Epithelial cell of proximal tubule (primary cell): ENCODE data around the gene PDE1C. TPM values are rescaled to one million over a fixed set of nuclear protein-coding genes. Genes with fewer than 3 reads are reported as not detected.

Source experiments
- DNase-seq: peaks from one replicate; pipeline ENCODE4 v3.0.0-alpha.2; 2011; ENCODE audit warnings: low read depth
- H3K4me3 ChIP-seq: 2 replicates; pipeline ENCODE4 v1.5.1; 2011; ENCODE audit warnings: low read depth, mild to moderate bottlenecking, low read length
- total RNA-seq: library from RNA; depleted of rRNA; stranded (reverse); fragments of >200 nt; gene quantifications from 2 replicates; pipeline ENCODE4 v1.2.3, GENCODE V29; 2015
- TF ChIP-seq, protein P1 (sequence below): conservative IDR thresholded peaks from 2 replicates; pipeline ENCODE4 v1.5.1; 2012; ENCODE audit warnings: low read depth, mild to moderate bottlenecking, low read length

The PDE1C gene
- total RNA-seq, 1 donor from 2014 or later = 5.9 TPM

DNA sequence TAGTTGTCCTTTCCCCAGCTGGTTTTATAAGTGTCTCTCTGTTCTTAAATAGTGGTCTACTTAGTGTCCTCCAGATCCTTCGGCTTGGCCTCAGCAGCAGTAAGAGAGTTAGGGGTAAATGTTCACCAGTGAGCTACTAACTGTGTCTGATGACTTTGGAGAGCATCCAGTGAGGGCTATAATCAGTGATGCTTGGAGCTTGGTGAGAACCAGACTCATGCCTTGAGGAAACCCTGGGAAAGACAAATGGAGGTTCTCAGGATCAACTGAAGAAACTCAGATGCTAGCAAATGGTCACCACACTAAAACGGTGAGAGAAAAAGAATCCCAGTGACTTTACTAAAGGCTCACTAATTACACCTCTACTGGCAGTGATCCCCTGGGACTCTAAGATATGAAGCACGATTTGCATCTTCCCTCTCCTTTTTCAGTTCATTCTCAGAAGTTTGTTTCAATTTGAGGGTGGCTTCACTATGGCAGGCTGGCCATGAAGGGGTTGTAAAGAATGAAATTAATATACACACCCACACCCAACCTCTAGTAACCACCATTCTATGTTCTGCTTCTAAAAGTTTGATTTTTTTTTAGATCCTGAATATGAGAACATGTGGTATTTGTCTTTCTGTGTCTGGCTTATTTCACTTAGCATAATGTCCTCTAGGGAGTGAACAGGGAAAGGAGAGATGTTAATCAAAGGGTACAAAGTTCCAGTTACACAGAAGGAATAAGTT, 177.9 kb downstream of the PDE1C start:
- no peak overlapping the region for H3K4me3 ChIP-seq
- TF ChIP-seq, protein P1, sequence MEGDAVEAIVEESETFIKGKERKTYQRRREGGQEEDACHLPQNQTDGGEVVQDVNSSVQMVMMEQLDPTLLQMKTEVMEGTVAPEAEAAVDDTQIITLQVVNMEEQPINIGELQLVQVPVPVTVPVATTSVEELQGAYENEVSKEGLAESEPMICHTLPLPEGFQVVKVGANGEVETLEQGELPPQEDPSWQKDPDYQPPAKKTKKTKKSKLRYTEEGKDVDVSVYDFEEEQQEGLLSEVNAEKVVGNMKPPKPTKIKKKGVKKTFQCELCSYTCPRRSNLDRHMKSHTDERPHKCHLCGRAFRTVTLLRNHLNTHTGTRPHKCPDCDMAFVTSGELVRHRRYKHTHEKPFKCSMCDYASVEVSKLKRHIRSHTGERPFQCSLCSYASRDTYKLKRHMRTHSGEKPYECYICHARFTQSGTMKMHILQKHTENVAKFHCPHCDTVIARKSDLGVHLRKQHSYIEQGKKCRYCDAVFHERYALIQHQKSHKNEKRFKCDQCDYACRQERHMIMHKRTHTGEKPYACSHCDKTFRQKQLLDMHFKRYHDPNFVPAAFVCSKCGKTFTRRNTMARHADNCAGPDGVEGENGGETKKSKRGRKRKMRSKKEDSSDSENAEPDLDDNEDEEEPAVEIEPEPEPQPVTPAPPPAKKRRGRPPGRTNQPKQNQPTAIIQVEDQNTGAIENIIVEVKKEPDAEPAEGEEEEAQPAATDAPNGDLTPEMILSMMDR = no peak
- DNase-seq = no peak

DNA sequence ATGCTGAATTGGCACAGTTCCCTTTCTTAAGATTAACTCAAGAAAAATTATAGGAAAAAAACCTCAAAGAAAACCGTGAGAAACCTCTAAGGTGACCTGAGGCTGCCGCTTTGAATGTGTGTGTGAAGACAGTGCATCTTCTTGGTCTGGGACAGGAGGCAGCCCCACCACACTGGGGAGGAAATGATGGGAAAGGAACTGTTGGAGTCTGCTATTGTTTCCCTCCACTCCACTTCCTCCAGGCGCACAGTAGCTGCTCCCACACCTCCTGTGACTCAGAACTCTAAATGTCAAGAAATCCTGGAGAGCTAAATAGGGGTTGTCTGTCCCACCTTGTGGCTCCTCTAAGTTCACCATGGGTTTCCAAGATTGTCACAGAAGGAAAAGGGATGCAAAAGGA, 179.4 kb downstream of the PDE1C start:
- H3K4me3 ChIP-seq = no peak overlapping the region
- TF ChIP-seq, protein P1 = no peak
- DNase-seq = no peak

DNA sequence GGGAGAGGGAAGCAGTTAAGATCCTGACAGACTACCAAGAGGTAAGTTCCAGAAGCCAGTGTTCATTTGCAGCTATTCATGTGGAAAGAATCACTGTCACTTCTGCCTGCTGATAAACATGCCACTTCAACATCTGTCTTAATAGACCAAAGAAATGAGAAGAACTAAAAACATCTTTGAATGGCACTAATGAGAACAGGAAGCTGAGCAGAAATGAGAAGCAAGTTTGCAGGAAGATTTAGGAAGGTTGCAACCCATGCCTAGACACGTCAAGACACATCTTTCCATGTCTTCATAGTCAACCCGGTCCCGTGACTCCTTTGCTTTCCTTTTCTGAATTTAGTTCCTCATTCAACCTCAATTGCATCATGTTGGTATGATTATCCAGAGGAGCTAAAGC, 180.0 kb downstream of the PDE1C start:
- TF ChIP-seq, protein P1 = no peak
- no peak for DNase-seq

DNA sequence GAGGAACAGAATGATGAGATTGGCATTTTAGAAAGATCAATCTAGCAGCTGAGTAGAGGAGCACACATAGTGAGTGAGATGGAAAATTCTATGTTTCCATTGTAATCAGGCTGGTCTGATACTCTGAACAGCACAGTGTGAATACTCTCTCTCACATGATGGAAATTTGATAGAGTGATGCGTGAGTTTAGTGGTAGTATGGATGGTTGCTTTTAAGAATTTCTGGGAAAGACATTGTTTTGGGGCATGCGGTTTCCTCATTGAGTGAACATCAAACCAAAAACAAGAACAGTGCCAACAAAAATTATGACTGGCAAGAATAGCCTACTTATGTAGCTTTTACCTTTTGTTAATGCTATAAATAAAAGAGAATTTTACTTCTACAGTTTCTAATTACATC, 183.2 kb downstream of the PDE1C start:
- no peak overlapping the region for H3K4me3 ChIP-seq
- TF ChIP-seq, protein P1 = no peak
- no peak for DNase-seq

More for the DNA sequence above, 180.0 kb downstream of the PDE1C start:
- H3K4me3 ChIP-seq = no peak overlapping the region

DNA sequence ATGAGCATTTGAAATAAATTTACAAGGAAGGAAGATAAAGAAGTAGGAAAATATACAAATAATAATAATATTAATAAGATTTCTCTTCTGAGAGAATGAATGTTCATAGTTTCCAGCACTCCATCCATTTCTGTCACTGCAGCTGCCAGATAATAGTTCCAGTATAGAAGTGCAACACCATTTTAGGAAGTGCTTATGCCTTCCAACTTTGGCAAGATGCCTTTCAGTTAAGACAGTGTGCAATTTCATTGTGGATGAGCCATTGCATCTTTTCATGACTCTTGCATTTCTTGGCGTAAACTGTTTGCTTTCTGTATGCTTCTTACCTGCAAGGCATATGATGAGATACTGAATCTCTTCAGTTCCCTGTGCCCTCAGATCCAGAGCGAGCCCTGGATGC, 185.0 kb downstream of the PDE1C start:
- TF ChIP-seq, protein P1 = no peak
- no peak for DNase-seq
- H3K4me3 ChIP-seq = no peak overlapping the region

DNA sequence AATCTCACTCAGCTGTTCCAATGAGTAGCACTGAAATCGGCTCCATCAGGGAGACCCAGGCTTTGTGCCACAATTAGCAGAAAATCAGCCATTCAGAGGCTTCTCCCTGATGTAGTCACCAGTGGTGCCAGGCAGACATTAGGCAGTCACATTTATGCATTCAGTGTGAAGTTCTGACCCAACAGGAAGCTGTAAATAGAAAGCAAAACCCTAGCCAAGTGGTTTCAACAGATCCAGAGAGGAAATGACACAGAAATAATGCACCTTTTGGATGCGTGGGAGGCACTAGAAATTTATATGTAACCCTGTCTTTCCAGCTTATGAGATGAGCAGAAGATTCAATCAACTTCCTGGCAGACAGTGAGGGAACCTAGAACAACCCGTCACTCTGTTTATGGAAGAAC, 186.4 kb downstream of the PDE1C start:
- no peak overlapping the region for H3K4me3 ChIP-seq
- no peak for DNase-seq
- TF ChIP-seq, protein P1 = no peak

DNA sequence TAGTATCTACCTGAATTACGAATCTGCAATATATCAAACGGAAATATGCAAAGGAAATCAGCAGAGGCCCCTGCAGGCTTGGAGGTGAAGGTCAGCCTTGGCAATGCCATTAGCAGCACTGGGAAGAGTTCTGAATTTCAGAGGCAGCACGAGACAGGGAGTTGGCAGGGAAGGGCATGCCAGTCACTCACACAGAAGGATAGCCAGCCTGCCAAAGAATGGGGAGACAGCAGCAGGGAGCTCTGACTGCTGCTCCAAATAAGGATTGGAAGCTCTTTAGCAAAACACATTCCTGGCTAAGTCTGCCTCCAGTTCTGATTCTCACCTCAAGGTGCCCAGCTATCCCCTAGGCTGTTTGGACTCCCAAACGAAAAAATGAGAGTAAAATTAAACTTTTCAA, 188.0 kb downstream of the PDE1C start:
- no peak overlapping the region for H3K4me3 ChIP-seq
- DNase-seq = no peak
- TF ChIP-seq, protein P1 = no peak
